Measurements from ENCODE around the gene CIB4.

CIB4 gene

DNA sequence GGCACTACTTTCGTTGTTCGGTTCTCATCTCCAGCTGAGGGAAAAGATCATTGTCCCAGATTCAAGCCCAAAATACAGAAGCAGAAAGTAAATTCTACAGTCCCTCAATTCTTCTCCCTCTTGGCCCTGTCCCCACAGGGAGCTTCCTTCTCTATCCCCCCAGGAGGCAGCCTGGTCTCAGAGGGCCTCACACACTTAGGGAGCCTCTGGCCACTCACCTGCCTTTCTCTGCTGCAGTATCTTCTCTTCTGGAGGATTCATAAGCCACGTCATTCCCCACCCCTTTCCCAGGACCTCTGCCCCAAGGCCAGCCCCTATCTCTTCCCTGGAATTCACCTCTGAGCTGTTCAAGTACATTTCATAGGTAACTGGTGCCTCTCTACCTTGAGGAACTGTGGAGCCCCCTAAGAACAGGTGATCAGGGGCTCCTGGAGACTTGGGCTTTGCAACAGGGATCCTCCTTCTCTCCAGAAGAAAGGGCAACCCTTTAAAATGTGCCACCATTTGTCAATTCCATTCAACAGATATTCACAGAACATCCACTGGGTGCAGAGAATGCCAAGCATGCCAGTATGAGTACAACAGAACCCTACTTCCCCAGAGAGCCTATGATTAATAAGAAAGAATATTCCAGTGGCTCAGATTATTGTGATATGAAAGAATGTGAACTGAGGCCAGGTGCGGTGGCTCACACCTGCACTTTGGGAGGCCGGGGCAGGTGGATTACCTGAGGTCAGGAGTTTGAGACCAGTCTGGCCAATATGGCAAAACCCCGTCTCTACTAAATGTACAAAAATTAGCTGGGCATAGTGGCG lies 72.9 kb downstream of the CIB4 start:
- peak; percentile 30 for DNase-seq (ENCODE audit: low spot score)

DNA sequence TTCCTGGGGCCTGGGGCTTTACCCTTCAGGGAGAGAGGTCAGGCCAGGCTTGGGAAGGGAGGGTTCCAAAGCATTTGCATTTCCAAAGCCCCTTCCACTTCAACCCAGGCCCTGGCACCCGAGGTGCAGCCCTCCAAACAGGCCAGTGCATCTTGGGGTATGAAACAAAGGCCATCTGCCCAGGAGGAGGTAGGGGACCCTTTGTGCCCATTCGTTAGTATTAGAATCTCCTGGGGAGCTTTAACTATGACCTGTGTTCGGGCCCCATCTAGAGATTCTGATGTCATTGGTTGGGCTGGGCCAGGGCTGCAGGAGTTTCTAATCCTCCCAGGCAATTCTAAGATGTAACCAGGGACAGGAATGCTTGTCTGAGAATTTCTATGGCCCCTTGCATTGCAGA lies 73.6 kb downstream of the CIB4 start:
- DNase-seq (ENCODE audit: low spot score) = peak; percentile 15

DNA sequence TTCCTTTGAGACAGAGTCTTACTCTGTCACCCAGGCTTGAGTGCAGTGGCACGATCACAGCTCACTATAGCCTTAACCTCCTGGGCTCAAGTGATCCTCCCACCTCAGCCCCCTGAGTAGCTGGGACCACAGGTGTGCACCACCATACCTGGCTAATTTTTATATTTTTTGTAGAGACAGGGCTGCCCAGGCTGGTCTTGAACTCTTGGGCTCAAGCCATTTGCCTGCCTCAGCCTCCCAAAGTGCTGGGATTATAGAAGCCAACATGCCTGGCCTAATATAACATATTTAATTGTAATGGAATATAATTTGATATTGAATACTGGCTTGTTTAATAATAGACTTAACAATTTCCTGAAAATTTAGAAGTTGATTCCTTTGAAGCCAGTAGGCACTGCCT lies 74.4 kb downstream of the CIB4 start:
- peak; percentile 11 for DNase-seq (ENCODE audit: low spot score)

DNA sequence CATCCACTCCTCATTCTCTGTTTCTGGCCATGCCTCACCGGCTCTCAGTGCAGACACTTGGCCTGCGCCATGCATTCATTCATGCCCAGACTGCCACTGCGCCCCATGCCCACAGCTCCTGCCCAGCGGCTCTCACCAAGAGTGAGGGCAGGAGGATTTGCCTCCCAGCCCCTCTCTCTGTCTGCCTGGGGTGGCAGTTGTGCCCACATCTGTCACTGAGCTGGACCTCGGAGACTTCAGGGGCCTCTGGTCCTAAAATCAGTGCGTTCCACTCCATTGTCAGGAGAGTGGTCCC lies 75.1 kb downstream of the CIB4 start:
- peak; percentile 38 for DNase-seq (ENCODE audit: low spot score)

DNA sequence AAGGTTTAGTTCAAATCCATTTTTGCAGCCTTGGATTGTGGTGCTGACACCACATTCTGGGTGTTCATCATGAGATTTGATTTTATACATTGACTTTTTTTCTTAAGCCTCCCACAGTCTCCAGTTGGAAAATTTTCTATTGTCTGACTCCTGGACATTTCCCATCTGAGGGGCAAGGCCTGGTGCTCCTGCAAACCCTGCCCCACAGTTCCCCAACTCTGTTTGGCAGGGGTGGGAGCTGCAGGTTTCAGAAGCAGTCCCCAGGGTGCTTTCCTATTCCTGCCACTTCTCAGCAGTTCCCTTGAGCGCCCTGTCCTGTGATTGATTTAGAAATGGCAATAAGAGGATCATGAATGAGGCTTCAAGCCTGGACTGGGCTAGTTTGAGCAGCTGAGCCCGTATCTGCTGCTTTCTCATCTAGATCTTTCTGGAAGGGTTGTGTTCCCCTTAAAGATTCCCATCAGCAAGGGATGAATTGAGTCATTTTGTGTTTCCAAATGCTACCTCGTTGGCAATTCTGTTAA lies 77.0 kb downstream of the CIB4 start:
- DNase-seq (ENCODE audit: low spot score) = peak; percentile 23

DNA sequence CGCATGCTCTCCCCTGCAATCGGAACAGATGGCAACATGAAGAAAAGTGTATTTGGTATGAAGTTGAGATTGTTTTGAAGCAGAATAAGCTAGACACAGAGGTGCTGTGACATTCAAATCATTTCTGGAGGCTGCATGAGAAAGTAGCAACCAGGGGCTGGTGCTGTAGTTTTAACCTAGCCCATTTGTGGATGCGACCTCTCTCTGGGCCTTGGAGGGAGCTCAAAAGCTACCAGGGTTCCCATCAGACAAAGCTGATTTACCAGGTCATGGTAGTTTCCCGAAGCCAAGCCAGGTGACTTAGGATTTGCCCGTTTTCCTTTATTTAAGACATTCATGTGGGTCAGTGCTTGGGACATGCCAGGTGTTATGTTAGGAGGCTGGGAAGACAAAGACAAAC lies 77.5 kb downstream of the CIB4 start:
- peak; percentile 9 for DNase-seq (ENCODE audit: low spot score)

DNA sequence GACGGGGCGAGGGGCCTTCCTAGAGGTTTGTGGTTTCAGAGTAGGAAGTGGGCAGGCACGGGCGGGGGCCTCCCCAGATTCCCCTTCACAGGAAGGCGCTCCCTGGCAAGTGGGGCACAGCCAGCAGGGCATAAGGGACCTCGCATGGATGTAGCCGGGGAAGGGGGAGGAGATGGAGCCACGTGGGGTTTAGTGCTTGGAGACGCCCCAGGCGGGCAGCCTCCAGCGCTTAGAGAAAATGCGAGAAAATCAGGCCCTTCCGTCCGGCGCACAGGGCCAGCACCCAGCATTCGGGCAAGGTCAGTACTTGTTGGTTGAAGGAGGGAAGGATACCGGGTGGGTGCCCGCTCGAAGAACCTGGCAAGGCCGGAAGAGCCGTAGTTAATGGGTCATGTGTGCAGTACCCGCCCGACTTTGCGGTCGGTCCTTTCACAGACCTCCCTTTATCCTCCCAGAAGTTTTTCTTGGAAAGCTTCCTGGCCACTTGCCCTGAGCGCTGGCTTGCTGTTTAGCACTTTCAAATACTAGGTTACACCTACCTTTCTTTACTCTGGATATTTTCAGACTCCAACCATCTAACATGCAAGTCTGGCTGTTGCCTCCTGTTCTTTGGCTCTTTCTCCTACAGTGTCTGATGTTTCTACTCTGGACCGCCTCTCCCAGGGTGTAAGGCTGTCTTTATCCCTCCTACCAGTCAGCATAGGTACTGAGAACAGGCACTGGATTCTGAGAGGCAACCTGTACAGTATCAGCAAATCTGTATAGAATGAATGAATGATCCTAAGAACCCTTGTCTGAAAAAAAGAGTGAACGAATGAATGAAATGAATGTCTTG lies 78.1 kb downstream of the CIB4 start:
- peak; percentile 68 for DNase-seq (ENCODE audit: low spot score)

DNA sequence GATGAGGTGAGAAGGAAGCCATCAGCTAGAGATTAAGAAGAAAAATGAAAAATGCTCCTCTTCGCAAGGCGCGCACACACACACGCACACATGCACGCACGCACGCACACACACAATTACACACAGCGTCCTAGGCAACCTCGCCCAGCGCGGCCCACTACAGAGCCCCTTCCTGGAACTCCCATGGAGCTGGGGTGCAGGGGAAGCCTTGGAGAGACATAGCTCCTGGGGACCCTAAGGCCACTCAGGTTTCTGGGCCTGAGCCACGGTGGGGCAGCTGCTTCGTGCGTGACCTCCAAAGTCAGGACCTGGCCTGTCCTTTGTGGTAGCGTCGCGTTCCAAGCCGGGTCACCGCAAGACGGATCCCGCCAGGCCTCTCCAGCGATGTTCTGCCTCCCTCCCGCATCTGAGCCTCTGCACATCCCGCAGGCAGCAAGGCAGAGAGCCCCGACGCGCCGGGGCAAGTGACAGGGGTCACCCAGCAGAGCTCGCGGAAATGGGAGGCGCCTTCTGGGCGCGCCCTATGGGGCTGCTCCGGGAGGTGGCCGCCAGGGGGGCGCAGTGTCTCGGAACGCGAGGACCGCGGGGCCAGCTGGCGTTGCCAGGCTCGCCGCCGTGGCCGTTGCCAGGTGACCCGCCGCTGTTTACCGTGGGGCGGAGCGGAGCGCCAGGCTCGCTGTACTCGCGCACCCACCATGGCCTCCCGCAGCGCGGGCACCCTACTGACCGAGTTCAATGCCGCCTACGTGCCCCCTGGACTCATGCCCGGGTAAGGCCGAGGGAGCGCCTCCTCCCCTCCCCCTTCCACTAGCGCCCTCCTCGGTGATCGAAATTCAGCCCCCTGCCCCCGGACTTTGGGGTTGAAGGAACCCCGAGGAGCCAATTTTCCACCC lies 79.0 kb downstream of the CIB4 start:
- DNase-seq (ENCODE audit: low spot score) = peak; percentile 72

DNA sequence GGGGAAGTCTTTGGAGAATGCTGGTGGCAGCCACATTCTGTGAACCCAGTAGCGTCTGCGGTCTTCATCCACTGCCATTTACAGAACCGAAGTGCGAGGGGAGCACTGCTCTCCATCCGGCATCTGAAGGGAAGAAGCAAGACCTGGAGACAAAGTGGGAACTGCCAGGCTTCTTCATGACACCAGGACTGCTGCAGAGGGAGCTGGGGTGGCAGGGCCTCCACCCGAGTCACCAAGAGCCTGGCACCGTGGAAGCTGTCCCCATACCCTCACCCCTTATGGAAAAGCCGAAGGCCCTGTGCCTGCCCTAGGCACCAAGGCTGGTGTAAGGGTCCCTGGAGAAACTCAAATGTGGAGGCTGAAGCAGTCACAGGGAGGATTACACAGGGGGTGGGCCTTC lies 79.8 kb downstream of the CIB4 start:
- no peak for DNase-seq (ENCODE audit: low spot score)

DNA sequence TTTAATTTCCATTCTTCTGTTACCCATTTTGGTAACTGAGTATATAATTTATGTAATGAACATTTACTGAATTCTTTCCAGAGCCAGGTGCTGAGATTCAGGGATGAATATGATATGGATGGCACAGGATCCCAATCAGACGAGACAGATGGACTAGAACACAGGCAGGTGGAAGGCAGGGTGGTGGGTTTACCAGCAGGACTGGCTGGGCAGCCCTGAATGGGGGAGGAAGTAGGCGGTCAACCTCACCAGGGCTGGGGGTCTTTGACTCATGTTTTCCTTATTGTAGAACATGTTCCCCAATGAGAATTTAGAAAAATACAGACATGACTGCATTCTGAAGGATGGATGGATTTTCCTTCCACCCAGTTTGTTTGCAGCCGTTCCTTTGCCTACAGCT lies 80.3 kb downstream of the CIB4 start:
- no peak for DNase-seq (ENCODE audit: low spot score)

DNA sequence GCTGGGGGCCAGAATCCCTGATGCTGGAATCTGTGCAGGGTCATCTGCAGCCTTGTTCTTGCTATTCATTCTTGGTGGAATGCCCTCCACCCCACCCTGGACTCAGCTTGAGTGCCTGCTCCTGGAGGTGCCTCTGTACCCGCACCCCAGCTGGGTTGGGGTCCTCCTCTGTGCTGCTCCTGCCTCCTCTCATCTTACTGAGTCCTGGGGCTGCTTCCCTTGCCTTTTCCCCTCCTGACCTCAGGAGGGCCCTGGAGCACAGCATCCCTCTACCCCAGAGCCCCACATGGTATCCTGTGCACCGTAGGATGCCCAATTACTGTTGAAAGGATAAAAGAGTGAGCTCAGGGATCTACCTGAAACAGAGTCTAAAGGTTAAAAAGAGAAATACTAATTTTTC lies 81.6 kb downstream of the CIB4 start:
- DNase-seq (ENCODE audit: low spot score) = peak; percentile 26

DNA sequence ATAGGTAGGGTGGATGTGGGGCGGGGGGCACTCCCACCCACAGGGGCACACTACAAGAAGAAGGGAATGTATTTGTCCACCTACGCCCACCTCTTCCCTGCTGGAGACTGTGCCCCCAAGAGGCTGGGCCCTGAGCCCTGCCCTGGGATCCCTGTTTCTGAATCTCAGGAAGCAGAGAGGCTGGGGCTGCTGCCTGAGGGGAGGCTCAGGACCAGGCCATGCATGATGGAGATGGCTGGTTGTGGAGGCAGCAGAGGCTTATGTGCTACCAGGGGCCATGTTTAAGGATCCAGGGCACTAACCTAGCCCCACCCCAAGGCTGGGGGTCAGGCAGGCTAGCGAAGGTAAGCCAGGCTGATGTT lies 82.1 kb downstream of the CIB4 start:
- DNase-seq (ENCODE audit: low spot score) = no peak

DNA sequence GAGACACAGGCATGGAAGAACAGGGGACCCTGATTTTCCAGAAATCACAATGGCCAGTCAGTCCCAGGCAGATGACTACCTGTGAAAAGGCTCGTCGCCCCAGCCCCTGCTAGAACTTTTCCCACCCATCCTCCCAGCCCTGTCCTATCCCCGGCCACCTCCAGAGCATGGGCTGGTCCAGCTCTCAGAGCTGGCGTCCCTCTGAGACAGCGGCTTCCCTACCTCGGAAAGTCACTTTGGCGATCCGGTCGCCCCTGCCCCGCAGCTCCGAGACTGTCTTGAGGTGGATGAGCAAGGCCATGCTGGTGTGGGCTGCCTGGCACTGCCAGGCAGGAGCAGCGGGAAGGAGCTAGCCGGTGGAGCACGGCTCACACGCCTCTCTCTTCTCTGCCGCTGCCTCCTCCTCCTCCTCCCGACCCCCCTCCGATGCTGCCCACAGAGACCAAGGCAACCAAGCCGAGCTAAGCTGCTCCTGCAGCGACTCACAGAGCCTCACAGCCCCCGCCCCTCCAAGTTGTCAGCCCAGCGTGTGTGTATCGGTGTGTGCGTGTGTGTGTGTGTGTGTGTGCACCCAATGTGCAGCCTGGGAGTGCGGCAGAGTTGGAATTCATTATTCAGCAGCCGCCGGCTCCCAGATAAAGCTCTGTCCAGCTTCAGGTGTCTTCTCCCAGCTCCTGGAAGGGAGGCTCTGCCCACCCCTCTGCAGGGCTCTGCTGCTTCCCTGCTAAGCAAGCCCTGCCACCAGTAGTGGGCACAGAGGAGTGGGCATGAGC lies 82.7 kb downstream of the CIB4 start:
- no peak for DNase-seq (ENCODE audit: low spot score)

DNA sequence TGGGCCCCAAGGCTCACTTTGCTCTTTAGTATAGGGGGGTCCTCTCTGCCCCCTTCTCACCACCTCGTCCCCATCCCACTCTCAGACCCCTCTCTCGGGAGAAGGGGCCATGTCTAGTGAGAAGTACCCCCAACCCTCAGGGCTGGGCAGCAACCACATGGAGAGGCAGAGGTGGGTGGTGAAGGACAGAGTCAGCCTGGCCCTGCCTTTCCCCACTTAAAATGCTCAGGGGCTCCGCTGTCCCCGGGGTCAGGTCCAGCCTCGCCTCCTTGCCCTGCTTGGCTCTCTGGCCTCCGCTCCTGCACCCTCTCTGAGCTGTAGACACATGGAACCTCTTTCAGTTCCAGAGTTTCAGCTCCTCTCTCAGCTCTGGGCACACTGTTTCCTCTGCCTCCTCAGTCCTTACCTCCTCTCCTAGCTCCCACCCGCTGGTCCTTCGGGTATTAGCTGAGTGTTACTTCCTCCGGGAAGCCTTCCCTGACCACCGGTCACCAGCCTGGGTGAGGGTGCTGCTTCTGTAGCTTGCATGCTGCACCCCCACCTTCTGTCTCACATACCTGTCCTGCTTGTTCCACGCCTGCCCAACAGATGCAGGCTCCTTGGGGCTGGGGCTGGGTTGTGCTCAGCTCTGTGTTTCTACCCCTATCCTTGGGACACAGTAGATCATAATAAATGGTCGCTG lies 83.8 kb downstream of the CIB4 start:
- no peak for DNase-seq (ENCODE audit: low spot score)

DNA sequence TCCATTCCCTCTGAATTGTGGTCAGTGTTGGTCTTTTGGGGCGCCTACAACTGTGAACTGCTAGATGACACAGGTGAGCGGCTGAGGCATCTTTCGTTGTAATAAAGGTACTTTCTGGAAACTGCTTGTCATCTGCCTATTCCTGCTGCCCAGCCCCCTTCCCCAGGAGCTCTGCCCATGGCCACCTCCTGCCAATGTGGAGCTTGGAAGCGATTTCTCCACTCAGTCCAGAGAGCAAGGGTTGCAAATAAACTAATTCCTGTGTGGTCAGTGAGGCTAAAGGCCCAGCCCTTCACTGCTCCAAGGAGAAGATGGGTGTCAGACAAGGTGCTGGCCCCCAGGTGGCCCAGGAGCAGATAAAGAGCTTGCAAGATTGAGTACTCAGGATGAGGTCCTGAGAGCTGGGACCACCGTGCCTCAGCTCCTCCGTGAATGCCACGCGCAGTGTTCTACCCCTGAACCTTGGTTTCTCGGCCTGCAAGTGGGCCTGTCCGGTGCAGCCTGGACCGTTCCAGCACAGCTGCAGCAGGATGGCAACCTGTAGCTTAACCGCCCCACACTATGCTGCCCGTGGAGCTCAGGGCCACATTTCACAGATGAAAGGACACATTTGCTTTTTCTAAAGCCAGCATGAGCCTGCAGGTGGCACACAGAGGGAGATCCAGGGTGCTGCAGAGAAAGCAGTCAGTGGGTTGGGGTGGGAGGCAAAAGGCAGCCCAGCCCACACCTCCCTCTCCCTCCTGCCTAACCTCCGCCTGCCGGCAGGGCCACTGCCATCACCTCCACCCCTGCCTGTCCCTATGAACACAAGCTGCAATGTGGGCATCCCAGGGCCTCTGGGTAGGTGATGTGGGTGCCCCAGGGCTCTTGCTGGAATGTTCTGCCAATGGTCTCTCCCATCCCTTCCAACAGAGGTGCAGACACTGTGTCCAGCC lies 84.6 kb downstream of the CIB4 start:
- DNase-seq (ENCODE audit: low spot score) = peak; percentile 49

DNA sequence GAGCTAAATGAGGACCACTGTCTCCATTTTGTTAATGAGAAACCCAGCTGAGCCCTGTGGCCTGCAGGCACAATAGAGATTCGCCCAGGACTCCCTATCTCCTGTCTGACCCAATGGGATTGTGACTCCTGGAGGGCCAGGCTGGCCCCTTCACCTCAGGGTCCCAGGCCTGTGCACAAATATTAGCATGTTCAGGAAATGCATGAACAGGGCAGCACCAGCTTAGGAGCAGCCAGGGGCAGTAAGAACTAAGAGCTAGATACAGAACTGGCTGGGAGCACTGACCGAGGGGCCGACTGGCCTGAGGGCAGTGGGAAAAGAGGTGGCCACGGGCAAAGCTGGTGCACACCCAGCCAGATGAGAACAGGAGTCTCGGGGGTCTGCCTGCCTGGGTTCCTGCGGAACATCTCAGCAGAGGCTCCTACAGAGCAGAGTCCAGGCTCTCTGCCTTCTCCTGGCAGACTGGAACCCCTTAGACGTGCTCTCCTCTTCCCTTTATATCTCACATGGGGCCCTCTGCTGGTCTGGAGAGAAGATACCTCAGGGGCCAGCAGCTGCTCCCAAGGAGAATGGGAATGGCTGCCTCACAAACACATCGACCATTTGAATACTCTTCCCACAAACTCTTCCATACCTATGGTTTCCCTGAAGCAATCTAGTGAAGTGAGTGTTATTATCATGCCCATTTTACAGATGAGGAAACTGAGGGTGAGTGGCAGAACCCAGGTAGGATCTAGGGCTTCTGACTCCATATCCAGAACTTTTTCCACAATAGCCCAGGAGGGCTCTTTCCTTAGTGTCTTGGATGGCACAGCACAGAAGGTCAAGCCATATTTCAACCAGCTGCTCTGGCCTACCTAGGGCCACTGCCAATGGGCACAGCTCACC lies 85.7 kb downstream of the CIB4 start:
- DNase-seq (ENCODE audit: low spot score) = peak; percentile 42

DNA sequence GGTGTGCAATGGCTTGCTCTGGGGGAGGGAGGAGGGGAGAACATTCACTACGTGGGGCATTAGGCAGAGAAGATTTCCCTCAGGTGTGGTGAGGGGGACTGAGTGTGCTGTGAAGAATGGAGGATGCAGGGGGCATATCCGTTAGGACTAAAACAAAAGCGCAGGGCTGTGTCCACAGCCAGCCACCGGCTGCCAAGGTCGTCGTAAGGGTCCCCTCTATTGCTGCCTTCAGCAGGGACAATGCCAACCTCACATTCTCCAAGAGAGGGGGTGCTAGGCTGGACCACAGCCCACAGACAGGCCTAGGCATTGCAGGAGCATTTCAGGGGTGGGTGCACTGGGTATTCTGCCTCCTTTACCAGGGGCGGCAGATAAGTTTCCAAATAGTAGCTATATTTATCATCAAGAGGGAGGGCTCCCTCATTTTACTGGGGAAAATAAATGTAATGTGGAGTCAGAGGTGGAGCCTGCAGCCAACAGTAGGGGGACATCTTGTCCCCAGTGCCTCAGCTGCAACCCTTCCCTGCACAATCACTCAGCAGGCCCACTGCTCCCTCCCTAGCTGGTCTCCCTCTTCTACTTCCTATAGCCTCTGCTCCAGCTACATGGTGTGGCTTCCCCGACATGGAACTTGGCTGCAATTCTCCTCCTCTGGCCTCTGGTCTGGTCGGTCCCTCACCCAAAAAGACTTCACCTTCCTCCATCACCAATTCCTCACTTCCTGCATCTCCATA lies 88.4 kb downstream of the CIB4 start:
- peak; percentile 12 for DNase-seq (ENCODE audit: low spot score)
